DMS 273 (cell line): ENCODE results near the gene DIO1.
"Not testable (repeated sequence)": the region's sequence is repeated elsewhere in the genome, so short reads cannot be mapped to it uniquely, and the experiment has no call there.

ENCODE experiments used
- DNase-seq: peaks from one replicate; lab custom pipeline; 2025; ENCODE audit not compliant: unreplicated experiment; lab: John Stamatoyannopoulos, UW

DIO1 gene

GRCh38 chr1:53893999-53894636, at the start of gene DIO1:
DIO1 (plus strand) TSS chr1:53894187; CDS start chr1:53894211, 24 bp downstream.
- no peak for DNase-seq

- DNase-seq: no peak
These were observed 46.0 kb upstream of the DIO1 start for GRCh38 chr1:53847980-53848379.

GRCh38 chr1:53850082-53850673, 43.8 kb upstream of the DIO1 start:
- DNase-seq: no peak

- no peak for DNase-seq
These were observed 42.3 kb upstream of the DIO1 start for GRCh38 chr1:53851571-53852285.

GRCh38 chr1:53860967-53861411, 33.0 kb upstream of the DIO1 start:
- peak; percentile 87 for DNase-seq

GRCh38 chr1:53862507-53862906, 31.5 kb upstream of the DIO1 start:
- DNase-seq: peak; percentile 68

- no peak for DNase-seq
These were observed 25.4 kb upstream of the DIO1 start for GRCh38 chr1:53868565-53868964.

GRCh38 chr1:53869454-53870117, 24.4 kb upstream of the DIO1 start:
- DNase-seq: no peak

- DNase-seq: no peak
These were observed 22.8 kb upstream of the DIO1 start for GRCh38 chr1:53871221-53871620.

GRCh38 chr1:53871773-53872484, 22.1 kb upstream of the DIO1 start:
- no peak for DNase-seq

- not testable (repeated sequence) for DNase-seq
These were observed 18.8 kb upstream of the DIO1 start for GRCh38 chr1:53875150-53875549.

- DNase-seq: peak; percentile 71
These were observed 15.4 kb upstream of the DIO1 start for GRCh38 chr1:53878492-53879105.

- not testable (repeated sequence) for DNase-seq
These were observed 12.1 kb upstream of the DIO1 start for GRCh38 chr1:53881853-53882252.

GRCh38 chr1:53883600-53883999, 10.4 kb upstream of the DIO1 start:
- not testable (repeated sequence) for DNase-seq

- DNase-seq: no peak
These were observed 5.3 kb upstream of the DIO1 start for GRCh38 chr1:53888681-53889080.

GRCh38 chr1:53889304-53890298, 4.4 kb upstream of the DIO1 start, which contains the start of gene YIPF1:
YIPF1 (minus strand) TSS chr1:53889797; CDS start chr1:53888937, 860 bp downstream.
- peak; percentile 95 for DNase-seq

- no peak for DNase-seq
These were observed 3.5 kb upstream of the DIO1 start for GRCh38 chr1:53890522-53890941.

- no peak for DNase-seq
These were observed 3.0 kb upstream of the DIO1 start for GRCh38 chr1:53891018-53891417.

- no peak for DNase-seq
These were observed 2.3 kb upstream of the DIO1 start for GRCh38 chr1:53891678-53892077.
